ENCODE data around the gene ZNF750.
"Not testable (repeated sequence)": the region's sequence is repeated elsewhere in the genome, so short reads cannot be mapped to it uniquely, and the experiment has no call there.

Gene ZNF750

GRCh38 chr17:82789051-82789592, 50.7 kb downstream of the ZNF750 start:
- H3K9me3 ChIP-seq (ENCODE audit: control insufficient read depth in 2 of 2, low read length in 2 of 2): no peaks in the 10 kb centered on the region
- H3K27me3 ChIP-seq (ENCODE audit: control insufficient read depth in 1 of 2, insufficient read depth in 2 of 2, low read length in 2 of 2): no peaks in the 10 kb centered on the region
- H3K27ac ChIP-seq (ENCODE audit: low read length): no peak overlapping the region
- H3K4me1 ChIP-seq (ENCODE audit: control insufficient read depth, insufficient read depth, low read length): peaks cover 10% of the 10 kb centered on the region
- H3K4me3 ChIP-seq (ENCODE audit: low read length in 2 of 2): no peak overlapping the region
- peaks cover 3 to 4% of the 10 kb centered on the region in 2 donors for H3K36me3 ChIP-seq (ENCODE audit: control insufficient read depth in 2 of 2, insufficient read depth in 2 of 2, low read length in 2 of 2)
- H3K9ac ChIP-seq (ENCODE audit: low read length in 2 of 2): no peak overlapping the region

GRCh38 chr17:82788206-82789001, 51.4 kb downstream of the ZNF750 start:
- Histone ChIP-seq H3K9me3 (ENCODE audit: control insufficient read depth in 2 of 2, low read length in 2 of 2) (no peaks in the 10 kb centered on the region), H3K27me3 (ENCODE audit: control insufficient read depth in 1 of 2, insufficient read depth in 2 of 2, low read length in 2 of 2) (no peaks in the 10 kb centered on the region), H3K9ac (ENCODE audit: low read length in 2 of 2) (no peak overlapping the region), H3K27ac (ENCODE audit: low read length) (no peak overlapping the region), H3K4me3 (ENCODE audit: low read length in 2 of 2) (no peak overlapping the region), H3K36me3 (ENCODE audit: control insufficient read depth in 2 of 2, insufficient read depth in 2 of 2, low read length in 2 of 2) (peaks cover 6 to 7% of the 10 kb centered on the region in 2 donors), H3K4me1 (ENCODE audit: control insufficient read depth, insufficient read depth, low read length) (peaks cover 4% of the 10 kb centered on the region)

GRCh38 chr17:82787081-82787848, 52.6 kb downstream of the ZNF750 start:
- H3K27me3 ChIP-seq (ENCODE audit: control insufficient read depth in 1 of 2, insufficient read depth in 2 of 2, low read length in 2 of 2): no peaks in the 10 kb centered on the region
- H3K9me3 ChIP-seq (ENCODE audit: control insufficient read depth in 2 of 2, low read length in 2 of 2): no peaks in the 10 kb centered on the region
- H3K36me3 ChIP-seq (ENCODE audit: control insufficient read depth in 2 of 2, insufficient read depth in 2 of 2, low read length in 2 of 2): peaks cover 8 to 15% of the 10 kb centered on the region in 2 donors
- H3K4me1 ChIP-seq (ENCODE audit: control insufficient read depth, insufficient read depth, low read length): peaks cover 2% of the 10 kb centered on the region
- H3K4me3 ChIP-seq (ENCODE audit: low read length in 2 of 2): no peak overlapping the region
- H3K9ac ChIP-seq (ENCODE audit: low read length in 2 of 2): no peak overlapping the region
- H3K27ac ChIP-seq (ENCODE audit: low read length): no peak overlapping the region

- Histone ChIP-seq H3K9ac (ENCODE audit: low read length in 2 of 2) (no peak overlapping the region), H3K27ac (ENCODE audit: low read length) (no peak overlapping the region), H3K4me3 (ENCODE audit: low read length in 2 of 2) (no peak overlapping the region), H3K9me3 (ENCODE audit: control insufficient read depth in 2 of 2, low read length in 2 of 2) (no peaks in the 10 kb centered on the region), H3K4me1 (ENCODE audit: control insufficient read depth, insufficient read depth, low read length) (peaks cover 2% of the 10 kb centered on the region), H3K36me3 (ENCODE audit: control insufficient read depth in 2 of 2, insufficient read depth in 2 of 2, low read length in 2 of 2) (peaks cover 8 to 17% of the 10 kb centered on the region in 2 donors), H3K27me3 (ENCODE audit: control insufficient read depth in 1 of 2, insufficient read depth in 2 of 2, low read length in 2 of 2) (no peaks in the 10 kb centered on the region)
These were observed 53.4 kb downstream of the ZNF750 start for GRCh38 chr17:82786427-82786826.

- not testable (repeated sequence) for H3K27me3 ChIP-seq (ENCODE audit: control insufficient read depth in 1 of 2, insufficient read depth in 2 of 2, low read length in 2 of 2); H3K27ac ChIP-seq (ENCODE audit: low read length); H3K4me3 ChIP-seq (ENCODE audit: low read length in 2 of 2); H3K4me1 ChIP-seq (ENCODE audit: control insufficient read depth, insufficient read depth, low read length); H3K9me3 ChIP-seq (ENCODE audit: control insufficient read depth in 2 of 2, low read length in 2 of 2); H3K9ac ChIP-seq (ENCODE audit: low read length in 2 of 2)
- H3K36me3 ChIP-seq (ENCODE audit: control insufficient read depth in 2 of 2, insufficient read depth in 2 of 2, low read length in 2 of 2): peaks cover 8 to 17% of the 10 kb centered on the region in 2 donors
These were observed 54.2 kb downstream of the ZNF750 start for GRCh38 chr17:82785581-82785980.

GRCh38 chr17:82783498-82783897, 56.3 kb downstream of the ZNF750 start:
- H3K9ac ChIP-seq (ENCODE audit: low read length in 2 of 2): no peak overlapping the region
- peaks cover 8 to 17% of the 10 kb centered on the region in 2 donors for H3K36me3 ChIP-seq (ENCODE audit: control insufficient read depth in 2 of 2, insufficient read depth in 2 of 2, low read length in 2 of 2)
- no peaks in the 10 kb centered on the region for H3K4me1 ChIP-seq (ENCODE audit: control insufficient read depth, insufficient read depth, low read length)
- no peak overlapping the region for H3K4me3 ChIP-seq (ENCODE audit: low read length in 2 of 2)
- no peaks in the 10 kb centered on the region for H3K9me3 ChIP-seq (ENCODE audit: control insufficient read depth in 2 of 2, low read length in 2 of 2)
- H3K27ac ChIP-seq (ENCODE audit: low read length): no peak overlapping the region
- no peaks in the 10 kb centered on the region for H3K27me3 ChIP-seq (ENCODE audit: control insufficient read depth in 1 of 2, insufficient read depth in 2 of 2, low read length in 2 of 2)

- no peaks in the 10 kb centered on the region for H3K27me3 ChIP-seq (ENCODE audit: control insufficient read depth in 1 of 2, insufficient read depth in 2 of 2, low read length in 2 of 2)
- H3K36me3 ChIP-seq (ENCODE audit: control insufficient read depth in 2 of 2, insufficient read depth in 2 of 2, low read length in 2 of 2): peaks cover 8 to 17% of the 10 kb centered on the region in 2 donors
- H3K4me3 ChIP-seq (ENCODE audit: low read length in 2 of 2): no peak overlapping the region
- H3K9ac ChIP-seq (ENCODE audit: low read length in 2 of 2): no peak overlapping the region
- no peaks in the 10 kb centered on the region for H3K9me3 ChIP-seq (ENCODE audit: control insufficient read depth in 2 of 2, low read length in 2 of 2)
- no peaks in the 10 kb centered on the region for H3K4me1 ChIP-seq (ENCODE audit: control insufficient read depth, insufficient read depth, low read length)
- H3K27ac ChIP-seq (ENCODE audit: low read length): no peak overlapping the region
These were observed 57.1 kb downstream of the ZNF750 start for GRCh38 chr17:82782657-82783207.

GRCh38 chr17:82781894-82782274, 57.9 kb downstream of the ZNF750 start:
- H3K27me3 ChIP-seq (ENCODE audit: control insufficient read depth in 1 of 2, insufficient read depth in 2 of 2, low read length in 2 of 2): no peaks in the 10 kb centered on the region
- no peak overlapping the region for H3K9ac ChIP-seq (ENCODE audit: low read length in 2 of 2)
- peaks cover 8 to 17% of the 10 kb centered on the region in 2 donors for H3K36me3 ChIP-seq (ENCODE audit: control insufficient read depth in 2 of 2, insufficient read depth in 2 of 2, low read length in 2 of 2)
- H3K4me1 ChIP-seq (ENCODE audit: control insufficient read depth, insufficient read depth, low read length): no peaks in the 10 kb centered on the region
- H3K27ac ChIP-seq (ENCODE audit: low read length): no peak overlapping the region
- H3K4me3 ChIP-seq (ENCODE audit: low read length in 2 of 2): no peak overlapping the region
- no peaks in the 10 kb centered on the region for H3K9me3 ChIP-seq (ENCODE audit: control insufficient read depth in 2 of 2, low read length in 2 of 2)

- H3K9me3 ChIP-seq (ENCODE audit: control insufficient read depth in 2 of 2, low read length in 2 of 2): no peaks in the 10 kb centered on the region
- no peak overlapping the region for H3K4me3 ChIP-seq (ENCODE audit: low read length in 2 of 2)
- no peaks in the 10 kb centered on the region for H3K4me1 ChIP-seq (ENCODE audit: control insufficient read depth, insufficient read depth, low read length)
- H3K27me3 ChIP-seq (ENCODE audit: control insufficient read depth in 1 of 2, insufficient read depth in 2 of 2, low read length in 2 of 2): no peaks in the 10 kb centered on the region
- H3K36me3 ChIP-seq (ENCODE audit: control insufficient read depth in 2 of 2, insufficient read depth in 2 of 2, low read length in 2 of 2): peaks cover 8 to 22% of the 10 kb centered on the region in 2 donors
- H3K27ac ChIP-seq (ENCODE audit: low read length): no peak overlapping the region
- H3K9ac ChIP-seq (ENCODE audit: low read length in 2 of 2): no peak overlapping the region
These were observed 58.6 kb downstream of the ZNF750 start for GRCh38 chr17:82780971-82781893.

GRCh38 chr17:82780195-82780594, 59.6 kb downstream of the ZNF750 start:
- Histone ChIP-seq H3K4me3 (ENCODE audit: low read length in 2 of 2) (no peak overlapping the region), H3K4me1 (ENCODE audit: control insufficient read depth, insufficient read depth, low read length) (no peaks in the 10 kb centered on the region), H3K36me3 (ENCODE audit: control insufficient read depth in 2 of 2, insufficient read depth in 2 of 2, low read length in 2 of 2) (peaks cover 8 to 23% of the 10 kb centered on the region in 2 donors), H3K27me3 (ENCODE audit: control insufficient read depth in 1 of 2, insufficient read depth in 2 of 2, low read length in 2 of 2) (no peaks in the 10 kb centered on the region), H3K27ac (ENCODE audit: low read length) (no peak overlapping the region), H3K9ac (ENCODE audit: low read length in 2 of 2) (no peak overlapping the region), H3K9me3 (ENCODE audit: control insufficient read depth in 2 of 2, low read length in 2 of 2) (no peaks in the 10 kb centered on the region)
